SKM-1 treated with dmso at 0.1 percent for 144 hours (cell line): ENCODE results near the gene COA1.
A peak's percentile ranks its signal among the peaks of the same experiment; 100 is the strongest.
"Not testable (repeated sequence)": the region's sequence is repeated elsewhere in the genome, so short reads cannot be mapped to it uniquely, and the experiment has no call there.

Experiments used
- DNase-seq: peaks from one replicate; lab custom pipeline; 2025; ENCODE audit not compliant: unreplicated experiment; lab: John Stamatoyannopoulos, UW

Gene COA1

DNA sequence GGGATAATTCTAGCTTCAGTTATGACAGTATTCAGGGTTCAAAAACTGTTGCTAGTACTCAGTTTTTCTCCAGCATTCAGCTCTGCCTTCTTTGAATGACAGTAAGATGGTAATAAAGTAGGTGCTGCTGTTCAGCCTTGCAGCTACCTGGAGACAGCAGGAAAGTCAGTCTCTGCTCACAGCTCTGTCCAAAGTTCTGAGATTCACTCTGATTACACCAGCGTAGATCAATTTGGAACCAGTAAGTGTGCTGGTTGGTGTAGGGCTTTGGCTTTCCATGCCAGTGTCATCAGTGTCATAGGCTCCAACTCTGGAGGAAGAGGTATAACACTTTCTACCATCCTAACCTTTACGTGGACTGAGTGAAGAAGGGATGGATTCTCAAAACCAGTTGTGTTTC, 120.2 kb downstream of the COA1 start:
- no peak for DNase-seq

DNA sequence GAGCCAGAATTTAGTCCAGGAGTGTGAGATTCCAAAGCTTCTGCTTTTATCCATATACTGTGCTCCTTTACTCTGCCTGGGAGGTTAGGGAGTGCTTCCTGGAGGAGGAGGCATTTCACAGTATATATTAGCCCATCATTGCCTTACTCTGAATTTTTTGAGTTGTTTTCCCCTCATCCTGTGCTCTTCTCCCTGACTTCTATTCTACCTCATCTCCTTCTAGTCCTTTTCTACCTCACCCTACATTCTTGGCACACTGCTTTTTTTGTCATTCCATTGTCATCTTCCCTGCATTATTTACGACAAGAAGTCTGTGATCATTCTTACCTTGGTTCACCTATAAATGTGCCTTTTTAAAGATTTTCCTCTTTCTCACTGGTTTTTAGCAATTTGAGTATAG, 125.1 kb downstream of the COA1 start:
- no peak for DNase-seq

GRCh38 chr7:43602256-43602655, 127.1 kb downstream of the COA1 start:
- DNase-seq = no peak

DNA sequence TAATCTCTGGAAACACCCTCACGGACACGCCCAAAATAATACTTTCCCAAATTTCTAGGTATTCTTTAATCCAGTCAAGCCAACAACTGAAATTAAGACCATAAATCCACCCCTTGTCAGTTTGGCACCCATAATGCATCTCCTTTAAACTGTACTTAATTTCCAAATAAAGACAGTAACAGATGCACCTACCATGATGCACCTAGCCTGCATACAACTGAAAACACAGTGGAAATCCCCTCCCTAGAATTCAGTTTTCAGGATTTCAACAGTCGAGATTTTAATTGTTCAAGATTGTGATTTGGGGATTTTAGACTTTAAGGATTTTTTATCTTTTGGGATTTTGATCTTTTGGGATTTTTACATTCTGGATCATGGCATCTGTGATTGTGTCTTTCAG, 129.3 kb downstream of the COA1 start:
- no peak for DNase-seq

GRCh38 chr7:43596426-43596825, 132.9 kb downstream of the COA1 start:
- not testable (repeated sequence) for DNase-seq

DNA sequence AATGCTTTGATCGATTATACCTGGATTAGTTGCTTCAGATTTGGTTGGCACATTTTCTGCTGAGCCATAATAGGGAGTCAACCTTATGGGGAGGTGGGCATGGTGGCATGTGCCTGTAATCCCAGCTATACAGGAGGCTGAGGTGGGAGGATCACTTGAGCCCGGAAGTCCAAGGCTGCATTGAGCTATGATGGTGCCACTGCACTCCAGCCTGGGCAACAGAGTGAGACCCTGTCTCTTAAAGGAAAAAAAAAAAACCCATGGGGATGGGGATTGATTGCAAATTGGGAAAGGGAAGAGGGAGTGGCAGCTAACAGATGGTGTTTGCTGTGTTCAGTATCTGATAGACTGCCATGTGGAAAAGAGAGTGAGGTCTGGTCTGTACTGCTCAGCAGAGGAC, 135.3 kb downstream of the COA1 start:
- no peak for DNase-seq

DNA sequence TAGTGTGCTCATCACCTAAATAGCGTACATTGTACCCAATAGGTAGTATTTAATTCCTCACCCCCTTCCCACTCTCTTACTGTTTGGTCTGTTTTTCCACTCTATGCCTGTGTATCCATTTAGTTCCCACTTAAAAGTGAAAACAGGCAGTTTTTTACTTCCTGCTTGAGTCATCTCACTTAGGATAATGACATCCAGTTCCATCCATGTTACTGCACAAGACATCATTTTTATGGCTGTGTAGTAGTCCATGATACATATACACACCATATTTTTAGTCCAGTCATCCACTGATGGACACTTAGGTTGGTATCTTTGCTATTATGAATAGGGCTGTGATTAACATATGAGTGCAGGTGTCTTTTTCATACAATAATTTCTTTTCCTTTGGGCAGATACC, 136.3 kb downstream of the COA1 start:
- no peak for DNase-seq

- DNase-seq = no peak
Observed at GRCh38 chr7:43592326-43592725, 137.0 kb downstream of the COA1 start.

GRCh38 chr7:43591558-43592180, 137.7 kb downstream of the COA1 start:
- DNase-seq = peak; percentile 36

DNA sequence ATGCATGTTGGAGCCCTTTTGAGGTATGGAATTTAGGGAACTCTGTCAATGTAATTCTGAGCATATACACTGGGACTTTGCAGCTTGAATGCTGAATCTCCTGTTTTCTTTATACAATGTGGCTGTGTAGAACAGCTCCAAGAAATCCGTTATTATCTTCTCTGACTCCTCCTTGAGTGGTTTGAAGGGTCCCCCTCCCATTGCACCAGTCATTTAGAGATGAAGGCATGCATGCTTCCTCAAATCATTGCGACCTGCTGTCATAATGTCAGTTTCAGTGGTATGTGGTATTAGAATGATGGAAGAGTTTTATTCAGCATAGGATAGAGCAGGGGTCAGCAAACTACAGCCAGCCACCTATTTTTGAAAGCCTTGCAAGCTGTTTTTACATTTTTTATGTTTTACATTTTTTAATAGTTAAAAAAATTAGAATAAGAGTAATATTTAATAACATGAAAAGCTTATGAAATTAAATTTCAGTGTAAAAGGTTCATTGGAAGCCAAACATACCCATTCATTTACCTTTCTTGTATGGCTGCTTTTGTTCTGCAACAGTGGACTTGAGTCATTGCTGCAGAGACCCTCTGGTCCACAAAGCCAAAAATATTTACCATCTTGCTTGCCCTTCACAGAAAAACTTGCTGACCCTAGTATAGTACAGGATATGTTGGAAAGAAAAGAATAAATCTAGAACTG, 138.3 kb downstream of the COA1 start:
- DNase-seq = peak; percentile 8

DNA sequence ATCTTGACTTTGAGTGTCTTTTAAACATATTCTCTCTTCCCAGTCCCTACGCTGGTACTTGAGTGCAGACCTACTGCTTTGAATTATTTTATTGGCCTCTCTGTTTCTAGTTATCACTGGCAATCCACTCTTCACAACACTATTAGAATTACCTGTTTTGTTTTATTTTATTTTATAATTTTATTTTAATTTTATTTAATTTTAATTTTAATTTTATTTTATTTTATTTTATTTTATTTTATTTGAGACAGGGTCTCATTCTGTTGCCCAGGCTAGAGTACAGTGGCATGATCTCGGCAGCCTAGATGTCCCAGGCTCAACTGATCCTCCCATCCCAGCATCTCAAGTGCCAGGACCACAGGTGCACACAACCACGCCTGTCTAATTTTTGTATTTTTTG, 139.6 kb downstream of the COA1 start:
- no peak for DNase-seq
